A673 (cell line): Measurements from ENCODE around the gene SLC66A2. TPM values are rescaled to one million over a fixed set of nuclear protein-coding genes. Genes with fewer than 3 reads are reported as not detected.

ENCODE experiments used
- BruUV-seq: library from RNA; stranded (reverse); fragments of 400-500 nt; replicated peaks from 2 replicates; lab custom pipeline; 2021; lab: Mats Ljungman, UMichigan
- CTCF ChIA-PET: fragments of 300-600 bp; sonication (Branson Sonifier 250); formaldehyde crosslinking; loops from one replicate; lab custom pipeline; 2022; ENCODE audit warnings: antibody characterized with exemption; lab: Charles Lee
- POLR2A ChIA-PET: fragments of 300-600 bp; sonication (Branson Sonifier 250); formaldehyde crosslinking; loops from one replicate; lab custom pipeline; 2022; ENCODE audit warnings: antibody characterized with exemption; ENCODE audit not compliant: low non-redundant PET; lab: Charles Lee
- DNase-seq: peaks from one replicate; pipeline ENCODE4 v3.0.0-alpha.2; 2015; ENCODE audit warnings: low spot score
- H3K27ac ChIP-seq: fragments of 200-600 bp; sonication (generic); 2 replicates; pipeline ENCODE4 v1.5.1; 2016; ENCODE audit warnings: mixed run types, low read depth, mild to moderate bottlenecking, mixed read lengths, antibody characterized with exemption, low read length; ENCODE audit not compliant: poor library complexity, severe bottlenecking
- H3K27me3 ChIP-seq: fragments of 200-600 bp; sonication (generic); replicated peaks from 2 replicates; pipeline ENCODE4 v1.6.1; 2017; ENCODE audit warnings: mixed run types, low read depth, mild to moderate bottlenecking, mixed read lengths, antibody characterized with exemption, low read length; ENCODE audit not compliant: insufficient read depth, poor library complexity
- H3K36me3 ChIP-seq: fragments of 200-600 bp; sonication (generic); 2 replicates; pipeline ENCODE4 v1.6.1; 2016; ENCODE audit warnings: mixed run types, mild to moderate bottlenecking, mixed read lengths, antibody characterized with exemption, low read length; ENCODE audit not compliant: insufficient read depth, poor library complexity, severe bottlenecking
- H3K4me1 ChIP-seq: fragments of 200-600 bp; sonication (generic); 2 replicates; pipeline ENCODE4 v1.6.1; 2017; ENCODE audit warnings: mixed run types, mild to moderate bottlenecking, mixed read lengths, antibody characterized with exemption, low read length; ENCODE audit not compliant: insufficient read depth, poor library complexity, severe bottlenecking
- H3K4me3 ChIP-seq: fragments of 200-600 bp; sonication (generic); 2 replicates; pipeline ENCODE4 v1.5.1; 2016; ENCODE audit warnings: low read depth, mixed run types, mild to moderate bottlenecking, mixed read lengths, low read length; ENCODE audit not compliant: poor library complexity, severe bottlenecking
- H3K9me3 ChIP-seq: fragments of 200-600 bp; sonication (generic); 2 replicates; pipeline ENCODE4 v1.6.1; 2016; ENCODE audit warnings: mixed run types, low read depth, mild to moderate bottlenecking, mixed read lengths, antibody characterized with exemption, low read length; ENCODE audit not compliant: poor library complexity, severe bottlenecking
- CTCF ChIP-seq: fragments of 300-800, 200-600 bp; sonication (generic); conservative IDR thresholded peaks from 2 replicates; pipeline ENCODE4 v1.5.1; 2017; ENCODE audit warnings: low read depth, mild to moderate bottlenecking, antibody characterized with exemption, low read length, moderate library complexity, mixed read lengths
- EZH2 ChIP-seq: fragments of 200-600 bp; sonication (generic); IDR thresholded peaks from 2 replicates; pipeline ENCODE4 v1.6.1; 2017; ENCODE audit warnings: borderline replicate concordance, low read depth, mild to moderate bottlenecking, mixed read lengths, antibody characterized with exemption, low read length; ENCODE audit not compliant: poor library complexity, severe bottlenecking
- intact Hi-C: fragments of 100-400 bp; cut with micrococcal nuclease; formaldehyde crosslinking; loops from one replicate; pipeline ENCODE4 v1.10.0; 2022; ENCODE audit not compliant: unreplicated experiment
- total RNA-seq: library from RNA; stranded (reverse); gene quantifications from 2 replicates; pipeline ENCODE4 v1.2.3, GENCODE V29; 2021

The SLC66A2 gene
- total RNA-seq, 1 experiment from 2014 or later = 28.0 TPM

GRCh38 chr18:79911344-79912270 is 39.8 kb downstream of the SLC66A2 start:
- POLR2A ChIA-PET = no interaction called here
- no peak overlapping the region for H3K27ac ChIP-seq
- peaks cover 3% of the 10 kb centered on the region for H3K36me3 ChIP-seq
- CTCF ChIA-PET = no interaction called here
- BruUV-seq = no TSS peak
- DNase-seq = no peak
- H3K4me3 ChIP-seq = no peak overlapping the region
- intact Hi-C loops = no loop called here
- H3K27me3 ChIP-seq = no peaks in the 10 kb centered on the region
- H3K9me3 ChIP-seq = no peaks in the 10 kb centered on the region
- no peak for TF ChIP-seq EZH2
- no peak for TF ChIP-seq CTCF
- no peaks in the 10 kb centered on the region for H3K4me1 ChIP-seq

- no peak for DNase-seq
- Histone ChIP-seq H3K4me1 (no peaks in the 10 kb centered on the region), H3K36me3 (peaks cover 3% of the 10 kb centered on the region), H3K27me3 (no peaks in the 10 kb centered on the region), H3K4me3 (no peak overlapping the region), H3K27ac (no peak overlapping the region), H3K9me3 (no peaks in the 10 kb centered on the region)
- intact Hi-C loops = no loop called here
- no TSS peak for BruUV-seq
- POLR2A ChIA-PET = no interaction called here
- CTCF ChIA-PET = no interaction called here
- TF ChIP-seq CTCF = no peak
- TF ChIP-seq EZH2 = no peak
These were observed 40.7 kb downstream of the SLC66A2 start for GRCh38 chr18:79910563-79911343.

GRCh38 chr18:79906706-79907105 is 44.7 kb downstream of the SLC66A2 start:
- Histone ChIP-seq H3K27me3 (no peaks in the 10 kb centered on the region), H3K27ac (no peak overlapping the region), H3K9me3 (no peaks in the 10 kb centered on the region), H3K36me3 (peaks cover 8% of the 10 kb centered on the region), H3K4me3 (no peak overlapping the region), H3K4me1 (no peaks in the 10 kb centered on the region)
- BruUV-seq = no TSS peak
- TF ChIP-seq CTCF = no peak
- TF ChIP-seq EZH2 = no peak
- POLR2A ChIA-PET = no interaction called here
- DNase-seq = no peak
- intact Hi-C loops = no loop called here
- CTCF ChIA-PET = no interaction called here
